NCI-H2171 treated with DMSO at 0.1 percent for 48 hours (cell line): ENCODE data around the gene DNAAF5.

ENCODE experiments used
- DNase-seq: peaks from one replicate; lab custom pipeline; 2025; lab: John Stamatoyannopoulos, UW

Gene DNAAF5

GRCh38 chr7:768881-769504, 42.5 kb downstream of the DNAAF5 start:
- DNase-seq, result peak; percentile 71

GRCh38 chr7:770336-770735, 43.8 kb downstream of the DNAAF5 start:
- DNase-seq, result no peak

DNA sequence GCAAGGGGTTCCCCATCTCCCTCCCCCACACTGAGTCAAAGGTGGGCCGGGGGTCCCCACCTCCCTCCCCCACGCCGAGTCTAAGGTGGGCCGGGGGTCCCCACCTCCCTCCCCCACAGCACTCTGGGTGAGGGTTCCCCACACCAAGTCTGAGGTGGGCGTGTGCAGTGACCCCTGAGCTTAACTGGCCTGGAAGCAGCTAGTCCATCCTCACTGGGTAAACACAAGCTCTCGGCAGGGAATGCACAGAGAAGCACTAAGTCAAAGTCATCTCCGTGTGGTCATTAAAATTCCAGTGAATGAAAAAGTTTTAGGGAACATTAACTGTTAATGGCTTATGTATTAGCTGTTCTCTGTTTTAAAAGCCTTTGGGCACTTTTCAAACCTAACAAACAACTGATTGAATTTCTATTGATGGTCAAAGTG, 44.3 kb downstream of the DNAAF5 start:
- DNase-seq, result no peak

GRCh38 chr7:771234-772004, 44.9 kb downstream of the DNAAF5 start:
- no peak for DNase-seq

- DNase-seq, result no peak
Measured at GRCh38 chr7:772005-772294, 45.5 kb downstream of the DNAAF5 start.

DNA sequence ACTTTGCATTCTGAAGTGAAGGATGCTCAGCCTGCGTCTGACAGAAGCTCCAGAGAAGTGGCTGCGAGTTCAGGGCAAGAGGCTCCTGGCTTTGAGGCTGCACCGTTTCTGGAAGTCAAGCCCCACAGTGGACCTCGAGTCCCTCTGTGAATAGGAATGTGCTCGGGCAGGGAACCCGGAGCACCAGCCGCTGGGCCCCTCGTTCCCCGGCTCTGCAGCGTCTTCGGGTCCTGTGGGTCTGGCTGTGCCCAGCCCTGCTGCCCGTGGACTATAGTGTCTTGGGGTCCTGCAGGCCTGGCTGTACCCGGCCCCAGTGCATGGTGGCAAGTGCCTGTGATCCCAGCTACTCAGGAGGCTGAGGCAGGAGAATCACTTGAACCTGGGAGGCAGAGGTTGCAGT, 45.9 kb downstream of the DNAAF5 start:
- DNase-seq, result no peak

DNA sequence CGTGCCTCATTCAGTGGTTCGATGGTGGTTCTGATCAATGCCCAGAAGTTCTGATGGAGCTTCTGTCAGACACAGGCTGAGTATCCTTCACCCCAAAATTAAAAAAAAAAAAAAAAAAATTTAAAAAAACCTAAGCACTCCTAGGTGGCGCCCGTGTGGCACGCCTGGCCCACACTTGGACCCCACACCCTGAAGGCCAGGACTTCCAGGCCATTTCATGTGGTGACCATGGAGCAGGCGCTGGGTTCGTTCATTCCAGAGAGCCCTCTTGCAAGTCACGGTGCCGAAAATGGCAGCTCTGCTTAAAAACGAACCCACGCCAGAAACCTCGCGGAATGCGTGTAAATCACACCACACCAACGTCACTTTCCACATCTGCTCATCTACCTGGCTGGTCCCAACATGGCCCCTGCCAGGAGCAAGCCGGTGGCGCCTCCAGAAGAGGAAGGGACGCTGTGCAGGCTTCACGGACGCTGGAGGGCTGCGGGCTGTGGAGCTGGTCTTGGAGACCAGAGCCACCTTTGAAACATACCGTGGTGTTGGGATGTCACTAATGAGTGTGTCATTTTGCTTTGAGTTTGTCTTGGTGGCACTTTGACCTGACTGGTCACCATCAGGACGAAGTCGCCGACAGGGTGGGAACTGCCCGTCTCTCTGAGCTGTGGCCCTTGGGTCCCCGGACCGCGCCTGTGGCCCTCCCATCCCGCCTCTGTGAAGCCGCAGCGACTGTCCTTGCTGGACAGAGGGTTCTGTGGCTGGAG, 46.5 kb downstream of the DNAAF5 start:
- DNase-seq, result no peak

DNA sequence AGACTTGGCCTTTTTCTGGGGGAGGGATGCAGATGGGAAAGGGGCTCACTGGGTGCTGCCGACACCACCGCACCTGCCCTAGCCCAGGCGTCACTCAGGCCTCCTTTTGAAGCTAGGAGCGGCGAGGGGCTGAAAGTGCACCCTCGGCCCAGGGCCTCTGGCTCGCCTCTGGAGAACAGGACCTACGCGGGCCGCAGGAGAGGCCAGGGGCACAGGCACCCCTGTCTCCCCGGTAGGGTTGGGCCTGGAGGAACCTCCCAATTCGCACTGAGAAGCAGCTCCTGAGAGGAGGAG, 47.1 kb downstream of the DNAAF5 start:
- no peak for DNase-seq

DNA sequence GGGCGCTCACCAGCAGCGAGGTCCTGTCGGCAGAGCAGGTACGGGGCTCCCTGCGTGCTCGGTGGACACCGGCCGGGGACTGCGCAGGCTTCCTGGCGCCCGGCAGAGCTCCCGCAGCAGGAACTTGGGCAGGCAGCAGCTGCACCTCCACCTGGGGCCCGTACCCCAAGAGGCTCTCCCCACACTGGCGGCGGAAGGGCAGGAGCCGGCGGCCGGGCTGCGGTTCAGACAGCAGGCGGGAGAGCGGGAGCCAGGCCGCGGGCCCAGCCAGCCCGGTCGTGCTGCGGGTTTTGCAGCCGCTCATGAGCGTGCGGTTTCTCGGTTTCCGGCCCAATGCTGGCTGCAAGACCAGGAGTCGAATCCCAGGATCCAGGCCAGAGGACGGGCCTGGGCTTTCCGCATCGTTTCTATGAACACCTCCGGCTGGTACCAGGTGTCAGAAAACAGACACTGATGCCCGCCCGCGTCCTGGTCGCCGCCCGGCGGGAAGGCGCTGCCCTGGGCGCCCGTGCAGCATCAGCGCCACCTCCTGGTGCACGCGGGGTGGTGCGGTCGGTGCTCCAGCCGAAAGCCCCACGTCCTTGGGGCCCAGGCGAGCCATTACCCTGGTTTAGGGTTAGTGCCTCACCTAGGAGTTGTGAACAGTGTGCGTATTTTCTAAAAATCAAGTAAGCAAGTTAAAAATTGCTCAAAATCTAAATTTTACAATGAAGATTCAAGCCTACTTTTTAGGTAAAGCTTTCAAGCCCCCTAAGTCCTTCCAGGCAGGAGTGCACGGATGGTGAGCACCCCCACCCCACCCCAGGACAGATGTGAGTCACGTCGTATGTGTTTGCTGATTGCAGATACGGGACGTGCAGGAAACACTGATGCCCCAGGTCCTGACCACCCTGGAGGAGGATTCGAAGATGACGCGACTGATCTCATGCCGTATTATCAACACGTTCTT, 47.9 kb downstream of the DNAAF5 start:
- DNase-seq, result peak; percentile 25

- no peak for DNase-seq
Measured at GRCh38 chr7:776381-776780, 49.9 kb downstream of the DNAAF5 start.

DNA sequence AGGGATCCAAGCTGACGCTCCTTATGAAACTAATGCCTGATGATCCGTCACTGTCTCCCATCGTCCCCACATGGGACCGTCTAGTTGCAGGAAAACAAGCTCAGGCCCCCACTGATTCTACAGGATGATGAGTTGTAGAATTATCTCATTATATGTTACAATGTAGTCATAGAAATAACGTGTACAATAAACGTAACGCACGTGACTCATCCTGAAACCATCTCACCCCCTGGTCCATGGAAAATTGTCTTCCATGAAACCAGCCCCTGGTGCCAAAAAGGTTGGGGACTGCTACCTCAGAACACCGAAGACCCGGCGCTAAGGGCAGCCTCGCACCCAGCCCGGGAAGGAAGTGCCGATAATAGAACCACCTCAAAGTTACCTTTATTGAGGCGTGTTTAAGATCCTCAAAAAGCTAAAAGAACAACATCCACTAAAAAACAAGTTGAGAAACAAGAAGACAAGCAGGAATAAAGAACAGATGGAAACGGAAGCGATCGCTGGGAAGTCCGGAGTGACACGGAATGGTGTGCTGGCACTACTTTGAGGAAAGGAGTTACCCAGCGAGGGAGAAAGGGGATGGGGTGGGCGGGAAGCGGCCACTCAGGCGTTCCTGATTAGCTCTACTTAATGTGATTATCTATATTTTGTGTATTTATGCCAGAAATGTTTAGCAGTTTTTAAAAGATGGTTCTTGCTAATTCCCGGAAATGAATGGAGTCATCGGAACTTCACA, 50.7 kb downstream of the DNAAF5 start:
- DNase-seq, result no peak

GRCh38 chr7:777728-778078, 51.2 kb downstream of the DNAAF5 start:
- no peak for DNase-seq

DNA sequence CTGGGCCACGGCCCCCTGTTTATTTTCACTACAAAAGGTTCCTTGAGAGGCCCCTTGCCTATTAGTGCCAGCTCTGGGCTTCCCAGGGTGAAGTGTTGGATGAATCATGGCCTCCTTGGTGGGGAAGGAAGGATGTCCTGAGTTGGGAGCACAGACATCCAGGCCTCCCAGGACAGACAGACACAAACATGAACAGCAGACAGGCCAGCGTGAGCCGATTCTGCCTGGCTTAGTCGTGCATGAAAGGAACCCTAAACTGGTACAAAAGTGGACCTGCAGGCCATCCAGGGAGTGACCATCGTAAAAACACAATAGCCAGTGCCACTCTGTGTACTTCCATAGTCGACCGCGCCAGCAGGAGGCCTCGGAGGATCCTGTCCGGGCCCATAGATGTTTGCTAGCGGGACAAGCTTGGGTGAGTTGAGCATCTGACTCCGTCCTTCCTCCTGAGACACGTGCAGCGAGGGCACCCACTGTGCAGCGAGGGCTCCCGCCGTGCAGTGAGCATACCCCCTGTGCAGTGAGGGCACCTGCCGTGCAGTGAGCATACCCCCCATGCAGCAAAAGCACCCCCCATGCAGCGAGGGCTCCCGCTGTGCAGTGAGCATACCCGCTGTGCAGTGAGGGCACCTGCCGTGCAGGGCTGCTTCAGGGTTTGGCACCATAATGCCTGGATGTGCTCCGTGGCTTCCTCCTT, 51.9 kb downstream of the DNAAF5 start:
- DNase-seq, result no peak

DNA sequence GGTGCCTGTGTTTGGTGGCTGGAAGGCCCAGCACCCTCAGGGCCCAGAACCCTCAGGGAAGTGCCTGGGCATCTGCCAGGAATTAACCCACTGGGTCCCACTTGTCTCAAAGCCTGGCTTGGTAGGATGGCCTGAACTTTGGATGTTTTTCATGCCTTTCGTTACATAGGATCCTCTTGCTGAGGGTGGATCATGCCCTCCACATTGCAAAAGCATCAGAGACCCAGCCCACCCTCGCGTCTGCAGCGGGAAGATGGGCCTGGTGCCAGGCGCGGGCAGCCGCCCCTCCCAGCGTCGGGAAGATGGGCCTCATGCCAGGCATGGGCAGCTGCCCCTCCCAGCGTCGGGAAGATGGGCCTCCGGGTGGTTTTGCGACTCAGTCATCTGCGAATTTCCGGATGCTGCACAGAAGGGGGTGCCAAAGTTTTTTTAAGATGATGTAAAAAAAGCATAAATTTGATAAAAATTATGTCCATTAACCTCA, 52.5 kb downstream of the DNAAF5 start:
- DNase-seq, result peak; percentile 74

DNA sequence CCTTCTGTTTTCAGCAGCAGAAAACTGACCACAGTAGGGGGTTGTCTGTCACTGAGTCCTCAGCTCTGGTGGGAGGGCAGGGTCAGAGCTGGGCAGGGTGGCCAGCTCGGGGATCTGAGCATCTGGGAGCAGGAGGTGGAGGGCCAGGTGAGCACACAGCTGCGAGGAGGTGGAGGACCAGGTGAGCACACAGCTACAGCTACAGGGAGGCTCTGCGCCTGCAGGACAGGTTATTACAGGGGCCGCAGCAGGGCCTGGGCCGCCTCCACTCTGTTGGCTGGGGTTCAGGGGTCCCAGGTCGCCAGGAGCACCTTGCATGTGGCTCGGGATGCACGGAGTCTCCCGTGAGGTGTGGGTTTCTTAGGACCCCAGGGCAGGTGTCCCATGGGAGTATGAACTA, 53.0 kb downstream of the DNAAF5 start:
- DNase-seq, result no peak

DNA sequence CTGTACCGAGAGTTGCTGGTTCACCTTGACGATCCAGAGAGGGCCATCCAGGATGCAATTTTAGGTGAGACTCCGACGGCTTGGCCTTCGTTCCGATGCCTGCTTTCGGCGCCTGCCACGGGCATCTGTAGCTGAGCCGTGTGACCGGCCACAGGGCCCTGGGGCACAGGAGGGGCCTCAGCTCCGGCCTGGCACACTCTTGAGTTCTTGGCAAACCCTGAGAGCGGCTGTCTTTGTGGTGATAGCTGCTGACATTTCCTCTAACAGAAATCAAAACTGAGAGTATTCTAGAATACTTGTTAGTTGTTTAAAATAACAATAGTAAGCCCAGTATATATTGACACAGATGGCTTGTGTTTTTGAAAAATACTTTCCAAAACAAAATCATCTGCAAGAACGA, 53.6 kb downstream of the DNAAF5 start:
- no peak for DNase-seq

GRCh38 chr7:780516-780915, 54.0 kb downstream of the DNAAF5 start:
- DNase-seq, result no peak

DNA sequence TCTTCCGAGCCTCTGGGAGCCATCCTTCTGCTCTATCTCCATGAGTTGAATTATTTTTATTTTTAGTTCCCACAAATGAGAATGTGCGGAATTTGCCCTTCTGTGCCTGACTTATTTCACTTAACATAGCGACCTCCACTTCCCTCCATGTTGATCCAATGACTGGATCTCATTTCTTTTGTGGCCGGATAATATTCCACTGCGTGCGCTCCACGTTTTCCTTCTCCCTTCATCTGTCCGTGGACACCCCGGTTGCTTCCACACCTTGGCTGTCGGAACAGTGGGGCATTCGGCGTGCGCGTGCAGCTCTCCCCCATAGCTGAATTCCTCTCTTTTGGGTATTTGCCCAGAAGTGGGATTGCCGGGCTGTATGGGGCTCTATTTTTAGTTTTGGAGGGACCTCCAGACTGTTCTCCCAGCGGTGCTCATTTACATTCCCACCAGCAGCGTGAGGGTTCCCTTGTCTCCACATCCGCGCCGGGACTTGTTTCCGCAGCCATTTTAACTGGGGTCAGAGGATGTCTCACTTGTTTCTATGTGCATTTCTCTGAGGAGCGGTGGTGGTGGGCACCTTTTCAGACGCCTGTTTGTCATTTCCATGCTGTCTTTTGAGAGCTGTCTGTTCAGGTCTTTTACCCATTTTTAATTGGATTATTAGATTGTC, 54.8 kb downstream of the DNAAF5 start:
- DNase-seq, result no peak

DNA sequence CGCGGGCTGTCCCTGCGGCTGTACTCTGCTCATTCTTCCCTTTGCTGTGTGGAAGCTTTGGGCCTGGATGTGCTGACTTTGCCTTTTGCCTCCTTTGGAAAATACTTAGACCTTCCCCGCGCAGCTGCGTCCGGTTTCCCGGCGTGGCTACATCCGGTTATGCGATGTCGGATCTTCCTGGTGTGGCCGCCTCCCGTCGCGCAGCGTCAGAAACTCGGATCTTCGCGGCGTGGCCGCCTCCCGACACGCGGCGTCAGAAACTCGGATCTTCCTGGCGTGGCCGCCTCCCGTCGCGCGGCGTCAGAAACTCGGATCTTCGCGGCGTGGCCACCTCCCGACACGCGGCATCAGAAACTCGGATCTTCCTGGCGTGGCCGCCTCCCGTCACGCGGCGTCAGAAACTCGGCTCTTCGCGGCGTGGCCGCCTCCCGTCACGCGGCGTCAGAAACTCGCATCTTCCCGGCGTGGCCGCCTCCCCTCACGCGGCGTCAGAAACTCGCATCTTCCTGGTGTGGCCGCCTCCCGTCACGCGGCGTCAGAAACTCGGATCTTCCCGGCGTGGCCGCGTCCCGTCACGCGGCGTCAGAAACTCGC, 55.5 kb downstream of the DNAAF5 start:
- no peak for DNase-seq
